ENCODE data around the gene VIPR1.

The VIPR1 gene

DNA sequence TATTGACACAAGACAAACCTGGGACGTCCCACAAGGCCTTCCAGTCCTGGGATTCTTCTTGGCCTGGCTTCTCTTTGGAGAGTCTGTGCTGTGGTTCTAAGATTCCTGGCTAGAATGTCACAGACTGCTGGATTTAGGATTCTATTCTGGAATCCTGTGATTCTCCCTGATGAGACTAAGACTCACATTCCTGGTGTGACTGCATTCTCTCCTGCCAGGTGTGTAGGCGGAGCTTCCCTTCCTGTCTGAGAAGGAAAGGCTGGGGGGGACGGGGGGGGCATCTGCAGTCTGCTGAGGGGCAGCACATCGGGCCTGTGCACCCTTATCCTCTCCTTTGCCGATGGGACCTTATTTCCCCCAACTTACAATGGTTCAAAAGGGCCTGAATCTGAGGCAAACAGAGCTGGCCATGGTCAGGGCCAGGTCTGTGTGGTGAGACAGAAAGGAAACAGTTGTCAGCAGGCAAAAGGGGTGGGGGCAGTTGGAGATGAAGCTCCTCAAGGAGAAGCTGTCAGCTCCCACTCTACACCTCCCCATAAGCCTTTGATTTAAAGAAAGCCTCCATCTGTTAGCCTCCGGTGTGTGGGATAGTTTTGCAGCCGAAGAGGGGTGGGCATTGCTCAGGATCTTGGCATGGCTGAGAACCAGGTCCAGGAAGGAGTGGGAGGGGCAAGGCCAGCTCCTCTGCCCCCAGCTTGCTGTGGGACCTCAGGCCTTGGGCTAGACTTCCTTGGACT is 30.9 kb downstream of the VIPR1 start:
- TF ChIP-seq JUND (IDR thresholded peaks at IDR 0.05; ENCODE audit: low read depth) = no peak

DNA sequence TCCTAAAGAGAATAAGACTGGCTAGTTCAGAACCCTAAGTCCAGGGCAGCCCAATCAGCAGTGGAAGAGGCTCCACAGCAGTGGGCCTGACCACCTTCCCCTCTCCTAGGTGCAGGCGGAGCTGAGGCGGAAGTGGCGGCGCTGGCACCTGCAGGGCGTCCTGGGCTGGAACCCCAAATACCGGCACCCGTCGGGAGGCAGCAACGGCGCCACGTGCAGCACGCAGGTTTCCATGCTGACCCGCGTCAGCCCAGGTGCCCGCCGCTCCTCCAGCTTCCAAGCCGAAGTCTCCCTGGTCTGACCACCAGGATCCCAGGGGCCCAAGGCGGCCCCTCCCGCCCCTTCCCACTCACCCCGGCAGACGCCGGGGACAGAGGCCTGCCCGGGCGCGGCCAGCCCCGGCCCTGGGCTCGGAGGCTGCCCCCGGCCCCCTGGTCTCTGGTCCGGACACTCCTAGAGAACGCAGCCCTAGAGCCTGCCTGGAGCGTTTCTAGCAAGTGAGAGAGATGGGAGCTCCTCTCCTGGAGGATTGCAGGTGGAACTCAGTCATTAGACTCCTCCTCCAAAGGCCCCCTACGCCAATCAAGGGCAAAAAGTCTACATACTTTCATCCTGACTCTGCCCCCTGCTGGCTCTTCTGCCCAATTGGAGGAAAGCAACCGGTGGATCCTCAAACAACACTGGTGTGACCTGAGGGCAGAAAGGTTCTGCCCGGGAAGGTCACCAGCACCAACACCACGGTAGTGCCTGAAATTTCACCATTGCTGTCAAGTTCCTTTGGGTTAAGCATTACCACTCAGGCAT is 33.7 kb downstream of the VIPR1 start:
- in situ Hi-C loops (cut with HindIII; ENCODE audit: low pct_unique_long_range_greater_than_20kb, low sequenced_read_pairs) = no loop called here
- TF ChIP-seq JUND (IDR thresholded peaks at IDR 0.05; ENCODE audit: low read depth) = no peak
- DNase-seq (ENCODE audit: low read depth in 1 of 2, low spot score in 1 of 2) = peak; percentile 60 to 85

More for the DNA sequence above, 30.9 kb downstream of the VIPR1 start:
- in situ Hi-C loops (cut with HindIII; ENCODE audit: low pct_unique_long_range_greater_than_20kb, low sequenced_read_pairs) = no loop called here
- no peak for DNase-seq (ENCODE audit: low read depth in 1 of 2, low spot score in 1 of 2)

DNA sequence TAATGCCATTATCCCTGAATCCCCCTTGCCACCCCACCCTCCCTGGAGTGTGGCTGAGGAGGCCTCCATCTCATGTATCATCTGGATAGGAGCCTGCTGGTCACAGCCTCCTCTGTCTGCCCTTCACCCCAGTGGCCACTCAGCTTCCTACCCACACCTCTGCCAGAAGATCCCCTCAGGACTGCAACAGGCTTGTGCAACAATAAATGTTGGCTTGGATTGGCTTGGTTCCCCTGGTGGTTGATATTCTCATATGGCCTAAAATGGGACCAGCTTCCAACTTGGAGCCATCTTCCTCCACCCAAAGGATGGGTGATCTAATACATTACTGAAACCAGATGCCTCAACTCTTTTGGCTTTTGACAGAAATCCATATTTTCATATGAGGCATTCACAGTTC is 34.9 kb downstream of the VIPR1 start:
- no peak for TF ChIP-seq JUND (IDR thresholded peaks at IDR 0.05; ENCODE audit: low read depth)
- DNase-seq (ENCODE audit: low read depth in 1 of 2, low spot score in 1 of 2) = no peak
- in situ Hi-C loops (cut with HindIII; ENCODE audit: low pct_unique_long_range_greater_than_20kb, low sequenced_read_pairs) = no loop called here

DNA sequence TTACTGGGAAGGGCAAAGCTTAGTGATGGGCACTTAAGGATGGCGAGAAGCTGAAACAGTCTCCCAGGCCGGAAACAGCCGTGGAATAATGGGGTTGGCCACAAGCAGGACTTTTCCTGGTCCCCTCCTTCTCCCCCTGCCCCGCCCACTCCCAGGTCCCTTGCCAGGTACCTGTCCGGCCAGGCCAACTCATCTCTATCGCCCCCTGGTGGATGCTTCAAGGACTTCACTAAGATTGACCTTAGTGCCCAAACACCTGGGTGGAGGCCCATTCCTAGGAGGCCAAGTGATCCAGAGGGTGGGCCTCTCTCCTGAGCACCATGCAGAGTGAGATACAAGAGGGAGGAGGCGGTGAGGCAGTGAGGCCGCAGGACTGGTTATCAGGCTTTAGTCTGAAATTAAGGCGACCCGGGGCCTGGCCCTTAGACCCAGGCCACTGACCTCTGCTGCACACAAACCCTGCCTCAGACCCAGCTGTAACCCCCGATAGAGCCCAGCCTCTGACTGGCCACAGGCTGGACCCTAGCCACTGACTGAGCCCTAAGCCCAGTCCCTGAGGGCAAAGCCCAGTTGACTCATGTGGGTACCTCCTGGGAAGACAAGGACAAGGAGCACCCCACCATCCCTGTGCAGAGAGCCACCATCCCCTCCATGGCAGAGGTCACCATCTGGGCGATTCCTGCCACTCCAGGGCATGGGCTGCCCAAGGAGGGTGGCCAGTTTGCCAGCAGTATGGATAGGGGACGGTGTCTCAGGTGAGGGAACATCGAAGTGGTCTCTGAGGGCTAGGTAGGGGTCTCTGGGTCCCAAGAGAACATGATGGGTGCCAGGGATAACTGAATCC is 37.6 kb downstream of the VIPR1 start:
- DNase-seq (ENCODE audit: low read depth in 1 of 2, low spot score in 1 of 2) = peak; percentile 83 to 84
- TF ChIP-seq JUND (IDR thresholded peaks at IDR 0.05; ENCODE audit: low read depth) = no peak
- in situ Hi-C loops (cut with HindIII; ENCODE audit: low pct_unique_long_range_greater_than_20kb, low sequenced_read_pairs) = no loop called here

DNA sequence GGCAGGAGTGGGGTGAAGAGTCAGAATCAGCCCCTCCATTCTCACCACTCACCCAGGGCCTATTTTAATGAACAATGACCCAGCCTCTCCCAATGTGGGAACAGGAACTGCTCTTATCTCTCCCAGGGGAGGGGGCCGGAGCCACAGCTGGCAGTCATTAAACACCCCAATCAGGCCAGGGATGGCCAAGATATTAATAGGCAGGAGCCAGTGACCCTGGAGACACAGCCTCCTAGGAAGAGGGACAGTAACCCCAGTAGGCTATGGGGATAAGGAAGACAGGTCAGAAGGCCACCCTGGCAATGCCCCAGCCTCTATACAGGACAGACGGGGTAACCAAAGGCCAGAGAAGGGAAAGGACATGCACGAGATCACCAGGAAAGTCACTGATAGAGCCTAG is 38.6 kb downstream of the VIPR1 start:
- TF ChIP-seq JUND (IDR thresholded peaks at IDR 0.05; ENCODE audit: low read depth) = no peak
- DNase-seq (ENCODE audit: low read depth in 1 of 2, low spot score in 1 of 2) = no peak
- in situ Hi-C loops (cut with HindIII; ENCODE audit: low pct_unique_long_range_greater_than_20kb, low sequenced_read_pairs) = no loop called here

DNA sequence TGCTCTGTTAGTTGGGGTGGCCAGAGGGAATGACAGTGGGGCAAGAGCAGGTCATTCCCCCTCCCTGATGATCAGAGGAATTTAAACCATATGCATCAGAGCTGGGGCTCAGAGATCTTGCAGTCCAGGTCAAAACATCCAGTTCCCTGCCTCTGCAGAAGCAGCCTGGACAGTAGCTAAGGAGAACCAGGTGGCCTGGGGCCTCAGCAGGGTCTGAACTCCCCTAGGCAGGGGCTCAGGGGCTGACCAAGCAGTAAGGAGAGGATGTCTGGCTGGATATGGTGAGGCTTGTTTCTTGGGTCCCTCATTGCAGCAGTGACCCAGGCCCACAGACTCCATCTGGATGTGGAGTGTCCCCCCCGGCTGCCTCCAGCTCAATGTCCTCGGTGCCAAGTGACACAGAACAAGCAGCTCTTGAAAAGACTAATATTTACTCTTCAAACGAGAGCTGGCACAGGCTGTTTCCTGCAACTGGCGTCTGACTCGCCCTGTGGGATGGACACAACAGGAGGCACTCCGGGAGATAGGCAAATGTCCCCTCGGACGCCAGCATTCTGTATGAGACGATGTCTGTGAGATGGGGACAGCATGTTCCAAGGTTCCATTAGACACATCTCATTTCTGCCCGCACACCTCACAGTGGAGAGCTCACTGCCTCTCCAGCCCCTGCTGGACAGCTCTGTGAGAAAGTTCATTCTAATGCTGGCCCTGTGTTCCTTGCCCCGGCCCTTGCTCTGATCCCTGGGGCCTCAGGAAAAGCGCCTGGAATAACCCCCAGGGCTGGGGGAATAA is 42.2 kb downstream of the VIPR1 start:
- DNase-seq (ENCODE audit: low read depth in 1 of 2, low spot score in 1 of 2) = peak; percentile 78 to 89
- TF ChIP-seq JUND (IDR thresholded peaks at IDR 0.05; ENCODE audit: low read depth) = no peak
- in situ Hi-C loops (cut with HindIII; ENCODE audit: low pct_unique_long_range_greater_than_20kb, low sequenced_read_pairs) = no loop called here

DNA sequence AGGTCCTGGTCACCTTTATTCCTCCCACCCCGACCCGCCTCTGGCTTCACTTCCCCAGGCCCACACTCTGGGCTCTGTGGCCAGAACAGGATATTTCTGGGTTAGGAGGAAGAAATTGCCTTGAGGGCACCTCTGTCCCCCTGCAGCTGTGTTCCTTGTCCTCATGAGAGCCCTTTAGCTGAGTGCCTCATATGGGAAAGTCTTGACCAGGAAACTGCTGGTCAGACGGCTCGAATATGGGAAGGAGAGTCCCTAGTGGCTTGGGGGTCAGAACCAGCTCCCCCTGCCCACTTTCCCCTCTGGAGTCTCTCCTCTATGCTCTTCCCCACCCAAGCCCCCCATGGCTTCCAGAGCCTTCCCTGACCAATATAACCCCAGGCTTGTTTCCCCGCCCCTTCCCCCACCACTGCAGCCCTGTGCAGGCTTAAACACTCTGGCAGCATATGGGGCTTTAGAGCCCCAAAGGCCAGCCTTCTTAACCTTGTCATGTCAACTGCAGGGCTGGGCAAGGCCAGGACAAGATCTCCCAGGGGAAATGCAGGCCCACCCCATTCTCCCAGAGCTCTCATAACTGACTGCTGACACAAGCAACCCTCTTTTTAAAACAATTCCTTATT is 42.9 kb downstream of the VIPR1 start:
- no peak for TF ChIP-seq JUND (IDR thresholded peaks at IDR 0.05; ENCODE audit: low read depth)
- DNase-seq (ENCODE audit: low read depth in 1 of 2, low spot score in 1 of 2) = no peak
- in situ Hi-C loops (cut with HindIII; ENCODE audit: low pct_unique_long_range_greater_than_20kb, low sequenced_read_pairs) = no loop called here

DNA sequence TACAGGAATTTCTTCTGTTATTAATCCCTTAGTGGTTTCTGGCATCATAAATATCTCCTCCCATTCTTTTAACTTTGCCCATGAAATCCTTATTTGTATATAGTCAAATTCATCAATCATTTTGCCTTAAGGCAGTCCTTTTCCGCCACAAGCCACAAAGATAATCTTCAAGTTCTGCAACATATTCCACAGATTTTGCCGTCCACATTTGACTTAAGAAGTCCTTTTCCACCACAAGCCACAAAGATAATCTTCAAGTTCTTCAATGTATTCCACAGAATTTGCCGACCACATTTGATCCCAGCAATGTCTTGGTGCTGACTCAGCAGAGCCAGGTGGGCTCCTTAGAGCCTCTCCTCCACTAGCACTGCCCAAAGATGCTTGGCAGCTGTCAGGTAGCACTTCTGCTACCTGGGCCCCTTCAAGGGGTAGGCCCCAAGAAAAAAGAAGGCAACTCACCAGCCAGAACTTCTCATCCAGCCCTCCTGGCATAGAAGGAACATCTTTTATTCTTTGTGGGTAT is 44.3 kb downstream of the VIPR1 start:
- in situ Hi-C loops (cut with HindIII; ENCODE audit: low pct_unique_long_range_greater_than_20kb, low sequenced_read_pairs) = no loop called here
- TF ChIP-seq JUND (IDR thresholded peaks at IDR 0.05; ENCODE audit: low read depth) = no peak

DNA sequence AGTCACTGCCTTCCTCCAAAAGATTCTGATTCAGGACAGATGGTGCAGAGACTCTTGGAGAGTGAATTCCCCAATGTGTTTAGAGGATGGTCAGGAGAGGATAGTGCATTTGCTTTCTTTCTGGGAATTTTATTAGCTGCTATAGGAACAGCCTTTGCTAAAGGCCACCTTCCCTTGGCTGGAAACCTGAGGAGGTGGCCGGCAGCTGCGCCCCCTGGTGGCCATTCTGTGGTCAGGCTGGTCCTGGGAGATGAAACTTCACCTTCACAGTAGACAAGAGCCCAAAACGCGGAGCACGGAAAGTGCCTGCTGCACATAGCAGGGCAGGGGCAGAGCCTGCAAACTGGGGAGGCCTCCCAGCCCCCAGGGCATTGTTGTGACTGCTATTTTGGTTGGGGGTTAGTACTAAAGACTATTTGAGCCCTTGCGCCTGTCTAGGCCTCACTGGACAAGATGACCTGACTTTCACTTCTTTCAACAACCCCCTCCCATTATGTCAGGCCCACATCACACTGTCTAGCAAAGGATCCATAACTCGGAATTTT is 45.0 kb downstream of the VIPR1 start:
- peak; percentile 67 to 84 for DNase-seq (ENCODE audit: low read depth in 1 of 2, low spot score in 1 of 2)
- TF ChIP-seq JUND (IDR thresholded peaks at IDR 0.05; ENCODE audit: low read depth) = no peak
- in situ Hi-C loops (cut with HindIII; ENCODE audit: low pct_unique_long_range_greater_than_20kb, low sequenced_read_pairs) = no loop called here

More for the DNA sequence above, 44.3 kb downstream of the VIPR1 start:
- no peak for DNase-seq (ENCODE audit: low read depth in 1 of 2, low spot score in 1 of 2)

DNA sequence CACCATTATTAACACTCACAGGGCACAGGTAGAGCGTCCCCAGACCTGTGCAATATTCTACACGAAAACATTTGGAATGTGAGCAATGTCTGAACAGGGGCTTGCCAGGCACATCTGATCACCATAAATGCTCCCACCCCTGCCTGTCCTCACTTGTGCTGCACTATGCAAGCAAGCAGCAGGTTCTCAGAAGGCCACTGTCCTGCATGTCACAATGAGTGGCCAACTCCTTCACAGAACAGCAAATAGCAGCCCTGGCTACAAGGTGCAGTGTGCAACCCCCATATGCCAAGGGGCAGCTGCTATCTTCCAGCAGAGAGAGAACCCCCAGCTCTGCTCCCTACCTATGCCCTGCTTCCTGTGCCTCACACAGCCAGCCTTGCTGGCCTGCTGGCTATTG is 46.7 kb downstream of the VIPR1 start:
- TF ChIP-seq JUND (IDR thresholded peaks at IDR 0.05; ENCODE audit: low read depth) = no peak
- in situ Hi-C loops (cut with HindIII; ENCODE audit: low pct_unique_long_range_greater_than_20kb, low sequenced_read_pairs) = no loop called here
- DNase-seq (ENCODE audit: low read depth in 1 of 2, low spot score in 1 of 2) = no peak

DNA sequence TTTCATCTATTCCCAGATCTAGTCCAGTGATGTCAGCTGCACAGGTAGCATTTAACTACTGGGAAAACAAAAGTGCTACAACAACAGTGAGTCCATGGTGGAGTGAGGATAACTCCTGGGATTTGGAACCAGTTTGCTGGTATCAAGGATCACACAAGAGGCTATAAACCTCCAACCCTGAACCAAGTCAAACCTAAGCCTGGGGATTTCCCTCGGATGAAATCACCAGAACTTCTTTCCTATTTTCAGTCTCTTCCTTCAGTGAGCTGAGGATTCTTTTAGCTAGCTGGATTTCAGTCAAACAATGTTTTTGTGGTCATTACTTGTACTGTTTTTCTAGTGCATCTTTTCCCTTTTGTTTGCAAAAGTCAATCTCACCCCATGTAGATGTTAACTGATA is 47.8 kb downstream of the VIPR1 start:
- TF ChIP-seq JUND (IDR thresholded peaks at IDR 0.05; ENCODE audit: low read depth) = no peak
- in situ Hi-C loops (cut with HindIII; ENCODE audit: low pct_unique_long_range_greater_than_20kb, low sequenced_read_pairs) = no loop called here
- no peak for DNase-seq (ENCODE audit: low read depth in 1 of 2, low spot score in 1 of 2)
